ENCODE results near the gene SLAMF1. TPM values are rescaled to one million over a fixed set of nuclear protein-coding genes. Genes with fewer than 3 reads are reported as not detected.

Gene SLAMF1
- total RNA-seq, 1 donor from 2014 or later = not detected

- no peak for DNase-seq
- Mint-ChIP-seq H3K9me3 (ENCODE audit: unreplicated experiment) (peaks cover 1% of the 10 kb centered on the region), H3K36me3 (ENCODE audit: unreplicated experiment) (no peaks in the 10 kb centered on the region), H3K27me3 (ENCODE audit: unreplicated experiment) (peaks cover 2% of the 10 kb centered on the region), H3K4me3 (ENCODE audit: unreplicated experiment) (no peak overlapping the region), H3K4me1 (ENCODE audit: low read depth, unreplicated experiment) (no peaks in the 10 kb centered on the region), H3K27ac (ENCODE audit: unreplicated experiment) (no peak overlapping the region)
- no peak for TF ChIP-seq CTCF (IDR thresholded peaks at IDR 0.05; ENCODE audit: partially characterized antibody, unreplicated experiment)
These were observed 18.7 kb upstream of the SLAMF1 start for GRCh38 chr1:160665330-160666078.

- Mint-ChIP-seq H3K27me3 (ENCODE audit: unreplicated experiment) (peaks cover 2% of the 10 kb centered on the region), H3K9me3 (ENCODE audit: unreplicated experiment) (peaks cover 2% of the 10 kb centered on the region), H3K4me3 (ENCODE audit: unreplicated experiment) (no peak overlapping the region), H3K27ac (ENCODE audit: unreplicated experiment) (no peak overlapping the region), H3K4me1 (ENCODE audit: low read depth, unreplicated experiment) (no peaks in the 10 kb centered on the region), H3K36me3 (ENCODE audit: unreplicated experiment) (no peaks in the 10 kb centered on the region)
- no peak for DNase-seq
- no peak for TF ChIP-seq CTCF (IDR thresholded peaks at IDR 0.05; ENCODE audit: partially characterized antibody, unreplicated experiment)
These were observed 17.8 kb upstream of the SLAMF1 start for GRCh38 chr1:160664573-160665051.

GRCh38 chr1:160662910-160663309, 16.1 kb upstream of the SLAMF1 start:
- H3K36me3 Mint-ChIP-seq (ENCODE audit: unreplicated experiment) = no peaks in the 10 kb centered on the region
- no peak for DNase-seq
- H3K9me3 Mint-ChIP-seq (ENCODE audit: unreplicated experiment) = peaks cover 2% of the 10 kb centered on the region
- no peak overlapping the region for H3K4me3 Mint-ChIP-seq (ENCODE audit: unreplicated experiment)
- no peak for TF ChIP-seq CTCF (IDR thresholded peaks at IDR 0.05; ENCODE audit: partially characterized antibody, unreplicated experiment)
- no peak overlapping the region for H3K27ac Mint-ChIP-seq (ENCODE audit: unreplicated experiment)
- peaks cover 2% of the 10 kb centered on the region for H3K27me3 Mint-ChIP-seq (ENCODE audit: unreplicated experiment)
- H3K4me1 Mint-ChIP-seq (ENCODE audit: low read depth, unreplicated experiment) = no peaks in the 10 kb centered on the region

GRCh38 chr1:160659566-160659965, 12.7 kb upstream of the SLAMF1 start:
- peaks cover 2% of the 10 kb centered on the region for H3K27me3 Mint-ChIP-seq (ENCODE audit: unreplicated experiment)
- no peak overlapping the region for H3K4me3 Mint-ChIP-seq (ENCODE audit: unreplicated experiment)
- TF ChIP-seq CTCF (IDR thresholded peaks at IDR 0.05; ENCODE audit: partially characterized antibody, unreplicated experiment) = no peak
- no peak overlapping the region for H3K27ac Mint-ChIP-seq (ENCODE audit: unreplicated experiment)
- peaks cover 2% of the 10 kb centered on the region for H3K9me3 Mint-ChIP-seq (ENCODE audit: unreplicated experiment)
- no peak for DNase-seq
- no peaks in the 10 kb centered on the region for H3K36me3 Mint-ChIP-seq (ENCODE audit: unreplicated experiment)
- H3K4me1 Mint-ChIP-seq (ENCODE audit: low read depth, unreplicated experiment) = no peaks in the 10 kb centered on the region

GRCh38 chr1:160658814-160659193, 12.0 kb upstream of the SLAMF1 start:
- Mint-ChIP-seq H3K36me3 (ENCODE audit: unreplicated experiment) (no peaks in the 10 kb centered on the region), H3K9me3 (ENCODE audit: unreplicated experiment) (peaks cover 2% of the 10 kb centered on the region), H3K27me3 (ENCODE audit: unreplicated experiment) (peaks cover 2% of the 10 kb centered on the region), H3K4me1 (ENCODE audit: low read depth, unreplicated experiment) (no peaks in the 10 kb centered on the region), H3K4me3 (ENCODE audit: unreplicated experiment) (no peak overlapping the region), H3K27ac (ENCODE audit: unreplicated experiment) (no peak overlapping the region)
- no peak for TF ChIP-seq CTCF (IDR thresholded peaks at IDR 0.05; ENCODE audit: partially characterized antibody, unreplicated experiment)
- no peak for DNase-seq

All from glutamatergic neuron (in vitro differentiated cells).